Mammary epithelial cell (primary cell): ENCODE results near the gene CD59.

ENCODE experiments used
- EZH2 ChIP-seq: IDR thresholded peaks from 2 replicates; pipeline ENCODE4 v1.6.1; 2012; ENCODE audit warnings: low read length, inconsistent platforms, borderline replicate concordance
- TF ChIP-seq, protein P1 (sequence below), 2 donors: IDR thresholded peaks in 1 of 2; conservative IDR thresholded peaks in 1 of 2; 2 replicates each; pipeline ENCODE4 v1.5.1; 2011 to 2012; ENCODE audit warnings: inconsistent platforms in 2 of 2, low read length in 2 of 2, mild to moderate bottlenecking in 2 of 2, control low read depth in 1 of 2, low read depth in 1 of 2; ENCODE audit not compliant: insufficient read depth in 1 of 2; ENCODE audit errors: extremely low read depth in 1 of 2

DNA sequence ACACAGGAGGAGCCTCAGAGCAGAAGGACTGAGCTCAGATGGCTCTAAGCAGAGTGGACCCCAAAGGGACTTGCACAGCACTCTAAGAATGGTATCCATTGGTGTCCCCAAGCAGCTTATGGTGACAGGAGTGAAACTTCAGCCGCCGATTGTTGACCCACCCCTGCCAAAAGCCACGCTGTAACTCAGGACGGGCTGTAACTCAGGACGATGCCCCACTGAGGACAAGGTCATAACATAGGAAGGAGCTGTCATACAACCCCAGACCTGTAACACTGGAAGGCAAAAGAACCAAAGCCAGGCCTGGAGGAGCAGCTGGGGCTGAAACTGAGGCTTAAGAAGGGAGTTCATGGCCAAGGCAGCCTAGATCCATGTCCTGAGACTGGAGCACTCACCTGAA lies 14.2 kb downstream of the CD59 start:
- no peak for TF ChIP-seq EZH2
- TF ChIP-seq, protein P1, sequence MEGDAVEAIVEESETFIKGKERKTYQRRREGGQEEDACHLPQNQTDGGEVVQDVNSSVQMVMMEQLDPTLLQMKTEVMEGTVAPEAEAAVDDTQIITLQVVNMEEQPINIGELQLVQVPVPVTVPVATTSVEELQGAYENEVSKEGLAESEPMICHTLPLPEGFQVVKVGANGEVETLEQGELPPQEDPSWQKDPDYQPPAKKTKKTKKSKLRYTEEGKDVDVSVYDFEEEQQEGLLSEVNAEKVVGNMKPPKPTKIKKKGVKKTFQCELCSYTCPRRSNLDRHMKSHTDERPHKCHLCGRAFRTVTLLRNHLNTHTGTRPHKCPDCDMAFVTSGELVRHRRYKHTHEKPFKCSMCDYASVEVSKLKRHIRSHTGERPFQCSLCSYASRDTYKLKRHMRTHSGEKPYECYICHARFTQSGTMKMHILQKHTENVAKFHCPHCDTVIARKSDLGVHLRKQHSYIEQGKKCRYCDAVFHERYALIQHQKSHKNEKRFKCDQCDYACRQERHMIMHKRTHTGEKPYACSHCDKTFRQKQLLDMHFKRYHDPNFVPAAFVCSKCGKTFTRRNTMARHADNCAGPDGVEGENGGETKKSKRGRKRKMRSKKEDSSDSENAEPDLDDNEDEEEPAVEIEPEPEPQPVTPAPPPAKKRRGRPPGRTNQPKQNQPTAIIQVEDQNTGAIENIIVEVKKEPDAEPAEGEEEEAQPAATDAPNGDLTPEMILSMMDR (conservative IDR thresholded peaks at IDR 0.05 in 1 of 2, IDR thresholded peaks at IDR 0.05 in 1 of 2; ENCODE audit: extremely low read depth in 1 of 2, insufficient read depth in 1 of 2, low read depth in 1 of 2, low read length in 2 of 2): no peak
